HepG2 (cell line): ENCODE data around the gene UNC5A. TPM values are rescaled to one million over a fixed set of nuclear protein-coding genes. Genes with fewer than 3 reads are reported as not detected.

ENCODE experiments used
- ATAC-seq: fragments of 200-7000 bp; cut with Tn5 transposase; 3 replicates; pipeline ENCODE4 v1.9.1; 2020; ENCODE audit warnings: mild to moderate bottlenecking, moderate library complexity
- BruUV-seq: library from RNA; stranded (reverse); fragments of 400-500 nt; replicated peaks from 2 replicates; lab custom pipeline; 2021; lab: Mats Ljungman, UMichigan
- CTCF ChIA-PET: fragments of 300-600 bp; formaldehyde crosslinking; extraction: SDS; loops from one replicate; lab custom pipeline; 2021; ENCODE audit warnings: low total read pairs, inconsistent platforms, low intra/inter-chr PET ratio; lab: Yijun Ruan, JAX
- POLR2A ChIA-PET: fragments of 350-600 bp; sonication (Branson Sonifier 250); formaldehyde crosslinking; loops from one replicate; lab custom pipeline; 2020; ENCODE audit warnings: antibody characterized with exemption, inconsistent platforms; lab: Yijun Ruan, JAX
- DNase-seq: peaks from one replicate; pipeline ENCODE4 v3.0.0-alpha.2; 2015; ENCODE audit warnings: low spot score
- FAIRE-seq: peaks from 3 replicates; lab custom pipeline; 2011; peaks lifted over from hg19 to GRCh38; lab: Jason Lieb, UNC
- H2AFZ ChIP-seq: one replicate; pipeline ENCODE4 v1.6.1; 2011; ENCODE audit warnings: low read length, inconsistent platforms
- H3K27ac ChIP-seq: fragments of 300-600 bp; 3 replicates; pipeline ENCODE4 v1.8.0; 2011; ENCODE audit warnings: mixed run types, mild to moderate bottlenecking, mixed read lengths, low read length, inconsistent platforms; ENCODE audit not compliant: insufficient read depth; ENCODE audit errors: extremely low read length
- H3K27me3 ChIP-seq, 2 experiments: fragments of 200-600 bp in 1 of 2; 2 replicates in 1 of 2; 3 replicates in 1 of 2; pipeline versions ENCODE4 v1.6.0 to v1.8.0; 2011; ENCODE audit warnings: low read length in 2 of 2, mild to moderate bottlenecking in 2 of 2, moderate library complexity in 2 of 2, inconsistent platforms in 1 of 2; ENCODE audit not compliant: insufficient read depth in 2 of 2, control insufficient read depth in 1 of 2
- H3K36me3 ChIP-seq, 2 experiments: fragments of 200-600 bp in 1 of 2; replicated peaks in 1 of 2; 2 replicates in 1 of 2; 3 replicates in 1 of 2; pipeline versions ENCODE4 v1.5.1 to v1.8.0; 2011; ENCODE audit warnings: low read length in 2 of 2, inconsistent platforms in 1 of 2; ENCODE audit not compliant: insufficient read depth in 2 of 2, control insufficient read depth in 1 of 2
- H3K4me1 ChIP-seq: 2 replicates; pipeline ENCODE4 v1.5.1; 2012; ENCODE audit warnings: low read length, inconsistent platforms; ENCODE audit not compliant: insufficient read depth
- H3K4me2 ChIP-seq: 2 replicates; pipeline ENCODE4 v1.6.0; 2011; ENCODE audit warnings: low read depth, low read length, inconsistent platforms
- H3K4me3 ChIP-seq, 3 experiments: fragments of 200-600 bp in 1 of 3; sonication (generic), shearing (Covaris generic) in 1 of 3; replicated peaks in 1 of 3; 2 replicates each; pipeline ENCODE4 v1.5.1; 2011 to 2016; ENCODE audit warnings: low read length in 3 of 3, inconsistent platforms in 2 of 3, low read depth in 2 of 3, mild to moderate bottlenecking in 2 of 3, control low read depth in 1 of 3, mixed read lengths in 1 of 3; ENCODE audit not compliant: insufficient read depth in 1 of 3
- H3K79me2 ChIP-seq: one replicate; pipeline ENCODE4 v1.6.1; 2011; ENCODE audit warnings: low read length, inconsistent platforms; ENCODE audit not compliant: insufficient read depth
- H3K9ac ChIP-seq: 2 replicates; pipeline ENCODE4 v1.6.0; 2011; ENCODE audit warnings: mild to moderate bottlenecking, low read depth, low read length, inconsistent platforms; ENCODE audit not compliant: insufficient read depth
- H3K9me3 ChIP-seq: 2 replicates; pipeline ENCODE4 v1.5.1; 2012; ENCODE audit warnings: mild to moderate bottlenecking, low read length
- H4K20me1 ChIP-seq: 2 replicates; pipeline ENCODE4 v1.6.0; 2011; ENCODE audit warnings: inconsistent platforms, mild to moderate bottlenecking, low read length, moderate library complexity; ENCODE audit not compliant: insufficient read depth
- CBX1 ChIP-seq: IDR thresholded peaks from one replicate; pipeline ENCODE4 v1.6.1; 2016; ENCODE audit warnings: antibody characterized with exemption, low read depth
- ETV6 ChIP-seq: sonication (generic); formaldehyde crosslinking; conservative IDR thresholded peaks from 2 replicates; pipeline ENCODE4 v1.4.0; 2020; ENCODE audit warnings: missing genetic modification reagents
- GATAD2A ChIP-seq: IDR thresholded peaks from 2 replicates; pipeline ENCODE4 v1.6.1; 2016
- HDAC6 ChIP-seq: fragments of 200-600 bp; sonication (generic); IDR thresholded peaks from 2 replicates; pipeline ENCODE4 v1.7.0; 2017; ENCODE audit warnings: mild to moderate bottlenecking, antibody characterized with exemption, low read length, low read depth
- ONECUT2 ChIP-seq: sonication (generic); formaldehyde crosslinking; IDR thresholded peaks from 2 replicates; pipeline ENCODE4 v1.4.0; 2020; ENCODE audit warnings: missing genetic modification reagents
- PAX8 ChIP-seq: sonication (generic); formaldehyde crosslinking; IDR thresholded peaks from 2 replicates; pipeline ENCODE4 v1.8.0; 2022; ENCODE audit warnings: mild to moderate bottlenecking, missing genetic modification reagents, borderline replicate concordance
- POLR2G ChIP-seq: fragments of 200-400 bp; formaldehyde crosslinking; IDR thresholded peaks from 2 replicates; pipeline ENCODE4 v1.6.1; 2018; ENCODE audit warnings: mild to moderate bottlenecking, low read depth, low read length, moderate library complexity
- PPARG ChIP-seq: conservative IDR thresholded peaks from 2 replicates; pipeline ENCODE4 v1.6.1; 2016; ENCODE audit warnings: missing biosample characterization, missing genetic modification reagents
- RNF2 ChIP-seq: fragments of 450-650 bp; conservative IDR thresholded peaks from 2 replicates; pipeline ENCODE4 v1.6.1; 2016; ENCODE audit warnings: low read depth
- RORA ChIP-seq: sonication (generic); formaldehyde crosslinking; IDR thresholded peaks from 2 replicates; pipeline ENCODE4 v1.5.0; 2020; ENCODE audit warnings: mild to moderate bottlenecking, missing genetic modification reagents, moderate library complexity
- SMYD3 ChIP-seq: sonication (generic); formaldehyde crosslinking; IDR thresholded peaks from 2 replicates; pipeline ENCODE4 v1.8.1; 2023; ENCODE audit warnings: mild to moderate bottlenecking, missing genetic modification reagents
- SOX6 ChIP-seq, 2 experiments: fragments of 450-650 bp in 1 of 2; sonication (generic) in 1 of 2; formaldehyde crosslinking in 1 of 2; IDR thresholded peaks; 2 replicates each; pipeline versions ENCODE4 v1.4.0 to v1.6.1; 2017 to 2020; ENCODE audit warnings: antibody characterized with exemption in 1 of 2, mild to moderate bottlenecking in 1 of 2, missing genetic modification reagents in 1 of 2
- SP1 ChIP-seq, 2 experiments: fragments of 450-650 bp in 1 of 2; sonication (generic) in 1 of 2; formaldehyde crosslinking in 1 of 2; IDR thresholded peaks; 2 replicates each; pipeline versions ENCODE4 v1.4.0 to v1.6.1; 2016 to 2020; ENCODE audit warnings: missing genetic modification reagents in 1 of 2
- SRSF9 ChIP-seq: fragments of 200-400 bp; formaldehyde crosslinking; IDR thresholded peaks from 2 replicates; pipeline ENCODE4 v1.6.1; 2018; ENCODE audit warnings: borderline replicate concordance, mild to moderate bottlenecking, low read depth, low read length; ENCODE audit not compliant: insufficient read depth, poor library complexity, severe bottlenecking
- ZNF160 ChIP-seq: sonication (generic); formaldehyde crosslinking; IDR thresholded peaks from 2 replicates; pipeline ENCODE4 v1.8.0; 2022; ENCODE audit warnings: mild to moderate bottlenecking, inconsistent platforms, missing genetic modification reagents
- ZNF3 ChIP-seq: IDR thresholded peaks from 2 replicates; pipeline ENCODE4 v1.7.0; 2017; ENCODE audit warnings: inconsistent platforms
- ZNF674 ChIP-seq: sonication (generic); formaldehyde crosslinking; IDR thresholded peaks from 2 replicates; pipeline ENCODE4 v1.5.0; 2020; ENCODE audit warnings: low read depth, mild to moderate bottlenecking, missing genetic modification reagents
- WGBS: methylation state at CpG from one replicate; pipeline ENCODE4 v1.1.6; 2017; ENCODE audit warnings: low lambda C conversion rate; 5-methylcytosine and 5-hydroxymethylcytosine counted together
- in situ Hi-C: cut with HindIII; loops from 2 replicates; pipeline ENCODE4 v1.10.0; 2017; ENCODE audit warnings: low pct_unique_long_range_greater_than_20kb; ENCODE audit not compliant: extremely low pct_ligation_motif_present
- intact Hi-C: fragments of 100-400 bp; cut with micrococcal nuclease; formaldehyde crosslinking; loops from one replicate; pipeline ENCODE4 v1.10.0; 2022; ENCODE audit not compliant: unreplicated experiment
- polyA plus RNA-seq, 8 experiments: library from polyadenylated mRNA; depleted of rRNA in 3 of 8; stranded (reverse) in 7 of 8; unstranded in 1 of 8; fragments of >200 nt; fragmentation: Illumina TruSeq in 4 of 8; extraction: Trizol in 4 of 8; gene quantifications; 2 replicates each; pipeline versions ENCODE4 v1.2.1 to v1.2.3, GENCODE V29; 2011 to 2016; ENCODE audit warnings: low read depth in 4 of 8, missing spikeins in 1 of 8, mixed read lengths in 1 of 8; ENCODE audit not compliant: insufficient read depth in 1 of 8
- total RNA-seq, 5 experiments: library from RNA; depleted of rRNA; stranded (reverse); fragments of >200 nt; fragmentation: Illumina TruSeq; extraction: Trizol; gene quantifications; 2 replicates each; pipeline ENCODE4 v1.2.3, GENCODE V29; 2016; ENCODE audit warnings: low read depth in 1 of 5

Gene UNC5A
- total and polyA plus RNA-seq, 2 of the 13 experiments (the other 11 are each of a cell fraction or from before 2014, with no cell fraction given), result not detected

DNA sequence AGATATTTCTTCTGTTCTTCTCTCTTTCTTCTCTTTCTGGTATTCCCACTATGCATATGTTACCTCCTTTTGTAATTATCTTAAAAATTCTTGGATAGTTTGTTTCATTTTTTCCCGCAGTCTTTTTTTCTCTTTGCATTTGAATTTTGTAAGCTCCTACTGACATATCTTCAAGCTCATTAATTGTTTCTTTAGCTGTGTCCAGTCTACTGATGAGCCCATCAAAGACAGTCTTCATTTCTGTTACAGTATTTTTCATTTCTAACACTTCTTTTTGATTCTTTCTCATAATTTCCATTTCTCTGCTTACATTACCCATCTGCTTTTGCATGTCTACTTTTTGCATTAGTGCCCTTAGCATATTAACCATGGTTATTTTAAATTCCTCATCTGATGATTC is 44.7 kb upstream of the UNC5A start:
- in situ Hi-C loops (no loop called here), intact Hi-C loops (no loop called here)
- BruUV-seq, result no TSS peak
- WGBS, result 0% methylated on average over 1 of the region's 1 CpG
- Histone ChIP-seq H2AFZ (no peak overlapping the region), H3K27me3 (peaks cover 0 to 21% of the 10 kb centered on the region in 2 experiments; a peak in 2 of 5 replicates), H3K27ac (no peak overlapping the region), H3K79me2 (no peaks in the 10 kb centered on the region), H3K36me3 (no peaks in the 10 kb centered on the region), H3K9me3 (no peaks in the 10 kb centered on the region; the same call in 1 of the 2 replicates), H3K4me3 (no peak overlapping the region), H3K9ac (no peak overlapping the region), H3K4me2 (no peak overlapping the region), H3K4me1 (no peaks in the 10 kb centered on the region), H4K20me1 (no peaks in the 10 kb centered on the region)
- ChIA-PET POLR2A (no interaction called here), CTCF (no interaction called here)
- DNase-seq, result no peak
- TF ChIP-seq ONECUT2 (CRISPR knock-in tag) (no peak), ZNF160 (CRISPR knock-in tag) (peak; percentile 82)
- no peak for FAIRE-seq
- ATAC-seq, result no peak

DNA sequence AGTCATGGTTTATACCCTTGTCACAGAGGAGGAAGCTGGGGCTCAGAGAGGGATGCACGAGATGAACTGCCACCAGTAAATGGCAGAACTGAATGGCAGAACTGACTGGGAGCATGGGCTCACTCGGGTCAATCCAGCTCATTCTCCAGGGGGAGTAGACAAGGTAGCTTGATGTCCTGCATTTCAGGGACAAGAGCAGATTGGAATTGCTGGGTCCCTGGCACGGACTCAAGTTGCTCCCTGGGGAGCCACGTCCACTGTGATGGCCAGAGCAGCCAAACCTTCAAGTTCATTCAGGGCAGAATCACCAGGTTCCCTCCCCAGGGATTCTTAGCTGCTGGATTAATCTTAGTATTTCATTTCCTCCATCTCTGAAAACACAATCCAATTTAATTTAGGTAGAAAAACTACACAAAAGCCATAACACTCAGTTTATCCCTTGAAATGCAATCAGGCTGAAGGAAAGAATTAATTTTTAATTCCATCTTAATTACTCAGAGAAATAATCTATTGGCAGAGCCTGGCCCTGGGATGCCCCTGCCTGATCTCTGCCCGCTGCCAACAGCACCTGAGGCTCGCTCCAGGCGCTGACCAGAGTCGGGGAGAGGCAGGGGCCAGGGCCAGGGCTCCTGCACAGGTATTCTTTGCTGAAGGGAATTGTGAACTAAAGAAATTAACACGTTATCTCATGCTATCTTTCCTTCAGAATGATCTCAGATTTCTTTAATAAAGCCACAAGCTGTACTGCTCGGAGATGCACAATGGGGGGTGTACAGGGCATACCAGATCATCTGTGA is 42.0 kb upstream of the UNC5A start:
- BruUV-seq, result no TSS peak
- in situ Hi-C loops (no loop called here), intact Hi-C loops (no loop called here)
- Histone ChIP-seq H3K27me3 (peaks cover 0 to 28% of the 10 kb centered on the region in 2 experiments; a peak in 3 of 5 replicates), H3K4me3 (no peak overlapping the region), H4K20me1 (no peaks in the 10 kb centered on the region), H3K79me2 (no peaks in the 10 kb centered on the region), H3K9me3 (no peaks in the 10 kb centered on the region; the same call in 1 of the 2 replicates), H3K27ac (no peak overlapping the region), H3K36me3 (no peaks in the 10 kb centered on the region), H3K4me2 (no peak overlapping the region), H3K4me1 (no peaks in the 10 kb centered on the region), H2AFZ (no peak overlapping the region), H3K9ac (no peak overlapping the region)
- ATAC-seq (no peak), DNase-seq (no peak), FAIRE-seq (no peak)
- TF ChIP-seq ZNF3 (CRISPR knock-in tag) (no peak), PPARG (no peak), ZNF674 (CRISPR knock-in tag) (no peak), CBX1 (no peak), SOX6 (IDR thresholded peaks at IDR 0.05) (no peak), SOX6 (CRISPR knock-in tag; IDR thresholded peaks at IDR 0.05) (no peak), SP1 (IDR thresholded peaks at IDR 0.05) (no peak), SP1 (CRISPR knock-in tag; IDR thresholded peaks at IDR 0.05) (no peak), POLR2G (no peak), ETV6 (CRISPR knock-in tag) (no peak), GATAD2A (CRISPR knock-in tag) (no peak), SRSF9 (no peak), PAX8 (CRISPR knock-in tag) (no peak), RORA (CRISPR knock-in tag) (no peak), SMYD3 (CRISPR knock-in tag) (no peak), HDAC6 (no peak), RNF2 (no peak)
- 29% methylated on average over 10 of the region's 10 CpGs for WGBS
- CTCF ChIA-PET, result no interaction called here
- POLR2A ChIA-PET, result no interaction called here
